Psoas muscle (tissue), 8 donors: ENCODE results near the gene FEM1C. TPM values are rescaled to one million over a fixed set of nuclear protein-coding genes. Genes with fewer than 3 reads are reported as not detected.

Source experiments
- ATAC-seq, 4 donors: fragments of 200-7000 bp; cut with Tn5 transposase; one replicate each; pipeline ENCODE4 v1.9.1; 2020; ENCODE audit warnings: moderate library complexity in 3 of 4, mild to moderate bottlenecking in 2 of 4
- DNase-seq, 2 donors: peaks; one replicate each; pipeline ENCODE4 v3.0.0-alpha.2; 2020
- H3K27ac ChIP-seq: fragments of 200-600 bp; one replicate; pipeline ENCODE4 v1.8.0; 2022
- H3K27me3 ChIP-seq, 3 donors: fragments of 200-600 bp in 1 of 3; one replicate each; pipeline versions ENCODE4 v1.6.1 to v1.8.0; 2013 to 2022; ENCODE audit warnings: low read length in 2 of 3, mild to moderate bottlenecking in 2 of 3, moderate library complexity in 1 of 3; ENCODE audit not compliant: insufficient read depth in 3 of 3
- H3K36me3 ChIP-seq, 2 donors: fragments of 200-600 bp in 1 of 2; one replicate each; pipeline versions ENCODE4 v1.6.1 to v1.8.0; 2013 to 2022; ENCODE audit warnings: low read depth in 1 of 2, mild to moderate bottlenecking in 1 of 2, moderate library complexity in 1 of 2; ENCODE audit not compliant: insufficient read depth in 1 of 2
- H3K4me1 ChIP-seq: fragments of 200-600 bp; one replicate; pipeline ENCODE4 v1.8.0; 2022
- H3K4me3 ChIP-seq: fragments of 200-600 bp; one replicate; pipeline ENCODE4 v1.8.0; 2022; ENCODE audit warnings: mild to moderate bottlenecking
- H3K9me3 ChIP-seq: fragments of 200-600 bp; one replicate; pipeline ENCODE4 v1.8.0; 2022
- WGBS, 3 donors: extraction: QIAGEN DNeasy Blood & Tissue Kit; methylation state at CpG; one replicate each; pipeline versions ENCODE4 v1.1.6 to v1.1.7; 2013; 5-methylcytosine and 5-hydroxymethylcytosine counted together
- intact Hi-C, 2 donors: fragments of 100-400 bp; cut with DNase I; formaldehyde crosslinking; loops; one replicate each; pipeline versions ENCODE4 v1.11.0 to v1.14.2; 2022
- polyA plus RNA-seq, 3 donors: library from polyadenylated mRNA; stranded (reverse); fragments of 200-250 nt; gene quantifications; one replicate each; pipeline ENCODE4 v1.2.3, GENCODE V29; 2013
- total RNA-seq, 4 donors: library from RNA; stranded (reverse); fragmentation: NEBNext Ultra II Directional in 2 of 4; extraction: Animal tissue kit (Norgen Biotek cat#: 25700) in 2 of 4; gene quantifications; one replicate each; pipeline versions ENCODE4 v1.2.1 to v1.2.4, GENCODE V29; 2021 to 2023
- TF ChIP-seq, protein P1 (sequence below): fragments of 200-600 bp; IDR thresholded peaks from one replicate; pipeline ENCODE4 v1.8.0; 2022; ENCODE audit warnings: antibody characterized with exemption
- donor health status: healthy with polysubstance abuse.
- donor health status: DM: no; HTN: no; CAD: no; lungs with moderate emphysema.
- donor health status: Bipolar disorder and iron deficiency.
- donor health status: healthy.
- donor health status: DM: yes; HTN: yes; CAD: no.
- donor health status: DM: no; HTN: no; CAD: no.
- donor health status: DM: no; HTN: no; CAD: no.
- donor health status: DM: yes; HTN: yes; CAD: no.

The FEM1C gene
- total and polyA plus RNA-seq, 7 donors = 9.1 to 44.5 (median 26.0) TPM

DNA sequence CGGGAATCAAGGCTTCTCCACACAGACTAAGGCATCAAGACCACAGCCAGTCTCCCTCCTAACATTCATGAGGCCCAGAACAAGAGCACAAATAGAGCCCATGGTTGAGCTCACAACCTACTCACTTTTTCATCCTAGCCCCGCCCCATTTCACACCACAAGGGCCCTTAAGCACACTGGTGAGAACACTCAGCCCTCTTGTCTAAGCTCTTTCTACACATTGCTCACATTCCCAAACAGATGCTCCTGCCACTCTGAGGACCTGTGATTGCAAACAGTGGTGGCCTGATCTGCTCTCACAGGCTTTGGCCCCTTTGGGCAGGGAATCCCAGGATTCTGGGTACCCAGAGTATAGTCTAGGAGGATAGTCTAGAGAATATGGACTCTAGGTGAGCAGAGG lies 54.0 kb downstream of the FEM1C start:
- H3K36me3 ChIP-seq = no peaks in the 10 kb centered on the region
- H3K4me1 ChIP-seq = no peaks in the 10 kb centered on the region
- WGBS, 3 donors = 84 to 92% (median 88%) methylated on average over 2 of the region's 2 CpGs
- H3K9me3 ChIP-seq = no peaks in the 10 kb centered on the region
- no peak overlapping the region for H3K4me3 ChIP-seq
- intact Hi-C loops = no loop called here
- ATAC-seq = no peak
- H3K27me3 ChIP-seq = no peaks in the 10 kb centered on the region
- H3K27ac ChIP-seq = no peak overlapping the region
- TF ChIP-seq, protein P1, sequence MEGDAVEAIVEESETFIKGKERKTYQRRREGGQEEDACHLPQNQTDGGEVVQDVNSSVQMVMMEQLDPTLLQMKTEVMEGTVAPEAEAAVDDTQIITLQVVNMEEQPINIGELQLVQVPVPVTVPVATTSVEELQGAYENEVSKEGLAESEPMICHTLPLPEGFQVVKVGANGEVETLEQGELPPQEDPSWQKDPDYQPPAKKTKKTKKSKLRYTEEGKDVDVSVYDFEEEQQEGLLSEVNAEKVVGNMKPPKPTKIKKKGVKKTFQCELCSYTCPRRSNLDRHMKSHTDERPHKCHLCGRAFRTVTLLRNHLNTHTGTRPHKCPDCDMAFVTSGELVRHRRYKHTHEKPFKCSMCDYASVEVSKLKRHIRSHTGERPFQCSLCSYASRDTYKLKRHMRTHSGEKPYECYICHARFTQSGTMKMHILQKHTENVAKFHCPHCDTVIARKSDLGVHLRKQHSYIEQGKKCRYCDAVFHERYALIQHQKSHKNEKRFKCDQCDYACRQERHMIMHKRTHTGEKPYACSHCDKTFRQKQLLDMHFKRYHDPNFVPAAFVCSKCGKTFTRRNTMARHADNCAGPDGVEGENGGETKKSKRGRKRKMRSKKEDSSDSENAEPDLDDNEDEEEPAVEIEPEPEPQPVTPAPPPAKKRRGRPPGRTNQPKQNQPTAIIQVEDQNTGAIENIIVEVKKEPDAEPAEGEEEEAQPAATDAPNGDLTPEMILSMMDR = no peak
- no peak for DNase-seq

DNA sequence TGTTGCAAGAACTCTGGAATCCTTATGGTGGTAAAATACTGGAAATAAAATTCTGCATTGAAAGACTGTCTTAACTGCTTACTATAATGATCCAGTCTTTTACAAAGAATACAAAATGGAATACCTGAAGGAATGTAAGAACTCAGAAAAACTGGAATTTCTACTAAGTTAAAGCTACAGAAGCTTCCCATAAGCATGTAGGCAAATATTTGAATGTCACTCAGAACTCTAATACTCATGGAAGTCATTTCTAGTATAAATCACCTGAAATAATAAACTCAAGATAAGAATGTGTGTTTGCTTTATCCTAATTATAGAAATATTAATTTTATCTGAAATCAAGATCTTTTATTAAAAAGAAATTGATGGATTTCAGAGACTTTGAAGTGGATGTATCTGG lies 54.8 kb downstream of the FEM1C start:
- TF ChIP-seq, protein P1 = no peak
- Histone ChIP-seq H3K9me3 (no peaks in the 10 kb centered on the region), H3K36me3 (no peaks in the 10 kb centered on the region), H3K4me1 (no peaks in the 10 kb centered on the region), H3K4me3 (no peak overlapping the region), H3K27ac (no peak overlapping the region), H3K27me3 (no peaks in the 10 kb centered on the region)
- DNase-seq (no peak), ATAC-seq (no peak)
- intact Hi-C loops = no loop called here

DNA sequence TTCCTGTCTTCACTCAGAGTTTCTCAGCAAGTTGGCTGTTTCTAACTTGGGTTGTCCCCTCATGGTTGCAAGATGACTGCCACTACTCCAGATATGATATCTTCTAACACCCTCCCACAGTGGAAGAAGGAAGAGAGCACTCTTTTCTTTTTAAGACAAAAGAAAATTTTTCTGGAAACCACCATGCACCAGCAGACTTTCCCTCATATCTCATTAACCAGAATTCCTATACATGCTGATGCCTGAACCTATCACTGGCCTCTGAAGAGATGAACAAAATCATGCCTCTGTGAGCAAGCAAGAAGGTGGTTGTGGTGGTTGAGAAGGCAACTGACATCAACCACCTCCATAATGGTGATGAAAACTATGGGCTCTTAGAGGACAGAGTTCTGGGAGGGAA lies 56.8 kb downstream of the FEM1C start:
- intact Hi-C loops = no loop called here
- TF ChIP-seq, protein P1 = no peak
- ATAC-seq (no peak), DNase-seq (no peak)
- Histone ChIP-seq H3K36me3 (no peaks in the 10 kb centered on the region), H3K4me1 (no peaks in the 10 kb centered on the region), H3K4me3 (no peak overlapping the region), H3K27me3 (no peaks in the 10 kb centered on the region), H3K9me3 (no peaks in the 10 kb centered on the region), H3K27ac (no peak overlapping the region)

DNA sequence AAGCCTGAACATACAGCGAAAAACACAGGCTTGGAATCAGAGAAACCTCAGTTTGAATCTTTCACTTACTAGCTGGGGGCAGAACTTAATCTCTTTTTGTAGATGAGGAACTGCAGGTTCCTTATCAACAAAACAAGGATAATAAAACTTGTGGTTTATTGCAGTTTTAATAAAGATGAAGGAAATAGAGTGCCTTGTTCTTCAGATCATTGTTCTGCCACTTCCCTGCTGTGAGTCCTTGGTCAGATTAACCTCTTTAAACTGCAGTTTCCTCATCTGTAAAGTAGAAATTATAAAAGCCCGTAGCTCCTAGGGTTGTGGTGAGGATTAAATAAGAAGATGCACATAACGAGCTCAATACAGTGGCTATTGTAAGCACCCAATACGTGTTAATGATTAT lies 57.4 kb downstream of the FEM1C start:
- H3K36me3 ChIP-seq = no peaks in the 10 kb centered on the region
- H3K27ac ChIP-seq = no peak overlapping the region
- DNase-seq = no peak
- no peak overlapping the region for H3K4me3 ChIP-seq
- H3K4me1 ChIP-seq = no peaks in the 10 kb centered on the region
- H3K27me3 ChIP-seq = no peaks in the 10 kb centered on the region
- TF ChIP-seq, protein P1 = no peak
- no peak for ATAC-seq
- 72 to 75% (median 75%) methylated on average over 4 of the region's 4 CpGs for WGBS, 3 donors
- intact Hi-C loops = no loop called here
- H3K9me3 ChIP-seq = no peaks in the 10 kb centered on the region

DNA sequence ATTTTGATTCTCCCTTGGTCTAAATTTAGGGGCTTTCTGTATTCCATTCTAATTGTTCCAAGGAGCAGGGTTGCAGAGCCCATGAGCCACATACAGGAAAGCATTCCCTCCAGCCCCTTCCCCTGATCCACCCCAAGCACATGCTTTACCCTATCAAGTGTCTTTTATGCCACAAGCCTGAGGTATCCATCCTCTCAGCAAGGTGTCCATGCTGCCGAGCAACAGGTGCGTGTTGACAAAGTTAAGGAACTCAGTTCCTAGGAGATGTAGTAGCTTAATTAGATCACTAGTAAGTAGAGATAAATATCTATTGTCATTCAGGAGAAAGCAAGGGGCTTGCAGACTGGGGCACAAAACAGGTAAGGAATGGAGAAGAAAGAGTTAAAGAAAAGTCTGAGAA lies 57.8 kb downstream of the FEM1C start:
- no peaks in the 10 kb centered on the region for H3K27me3 ChIP-seq
- no peaks in the 10 kb centered on the region for H3K9me3 ChIP-seq
- DNase-seq (no peak), ATAC-seq (no peak)
- H3K4me1 ChIP-seq = no peaks in the 10 kb centered on the region
- TF ChIP-seq, protein P1 = no peak
- H3K36me3 ChIP-seq = no peaks in the 10 kb centered on the region
- no peak overlapping the region for H3K27ac ChIP-seq
- 93 to 98% (median 95%) methylated on average over 2 of the region's 2 CpGs for WGBS, 3 donors
- intact Hi-C loops = no loop called here
- H3K4me3 ChIP-seq = no peak overlapping the region
